Ureter (tissue), 1 donor: ENCODE data around the gene TRAIP. TPM values are rescaled to one million over a fixed set of nuclear protein-coding genes. Genes with fewer than 3 reads are reported as not detected.
"Not testable (repeated sequence)": the region's sequence is repeated elsewhere in the genome, so short reads cannot be mapped to it uniquely, and the experiment has no call there.

ENCODE experiments used
- DNase-seq: peaks from one replicate; pipeline ENCODE4 v3.0.0-alpha.2; 2020; ENCODE audit warnings: low spot score
- total RNA-seq: library from RNA; stranded (reverse); gene quantifications from one replicate; pipeline ENCODE4 v1.2.4, GENCODE V29; 2023
- donor health status: DM: yes; HTN: yes; CAD: no.

TRAIP gene
- total RNA-seq, 1 donor from 2014 or later: 2.0 TPM

DNA sequence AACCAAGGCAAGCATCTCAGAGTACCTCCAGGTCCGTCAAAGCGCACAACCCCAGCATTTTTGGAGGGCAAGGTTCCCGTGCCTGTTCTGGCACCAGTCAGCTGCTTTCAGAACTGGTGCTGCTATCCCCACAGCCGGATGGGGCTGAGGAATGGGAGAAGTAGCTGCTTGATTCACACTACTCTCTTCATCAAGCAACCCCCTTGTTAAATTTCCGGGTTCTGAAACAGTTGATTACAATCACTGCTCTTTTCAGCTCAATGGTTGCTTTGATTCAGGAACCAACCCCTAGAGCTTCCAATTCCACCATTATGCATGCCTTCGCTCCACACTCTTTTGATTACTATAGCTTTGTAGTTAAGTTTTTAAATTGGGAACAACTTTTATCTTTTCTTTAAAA lies 30.3 kb downstream of the TRAIP start:
- DNase-seq: no peak

DNA sequence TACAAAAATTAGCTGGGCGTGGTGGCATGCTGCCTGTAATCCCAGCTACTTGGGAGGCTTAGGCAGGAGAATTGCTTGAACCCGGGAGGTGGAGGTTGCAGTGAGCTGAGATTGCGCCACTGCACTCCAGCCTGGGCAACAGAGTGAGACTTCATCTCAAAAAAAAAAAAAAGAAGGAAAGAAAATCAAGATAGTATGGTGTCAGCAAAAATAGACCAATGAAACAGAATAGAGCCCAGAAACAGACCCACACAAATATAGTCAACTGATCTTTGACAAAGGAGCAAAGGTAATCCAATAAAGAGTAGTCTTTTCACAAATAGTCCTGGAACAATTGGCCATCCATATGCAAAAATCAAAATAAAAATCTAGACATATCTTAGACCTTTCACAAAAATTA lies 33.2 kb downstream of the TRAIP start:
- not testable (repeated sequence) for DNase-seq

- DNase-seq: peak; percentile 65
Observed at GRCh38 chr3:49813497-49814174, 42.7 kb downstream of the TRAIP start, which contains the start of gene UBA7. TSS of gene UBA7 (minus strand) at chr3:49813953. CDS start at chr3:49813787, 166 bp downstream.

- no peak for DNase-seq
Observed at GRCh38 chr3:49812916-49813496, 43.4 kb downstream of the TRAIP start.

GRCh38 chr3:49807431-49808114 lies 48.8 kb downstream of the TRAIP start:
- DNase-seq: peak; percentile 65

- DNase-seq: no peak
Observed at GRCh38 chr3:49806850-49807249, 49.5 kb downstream of the TRAIP start.

DNA sequence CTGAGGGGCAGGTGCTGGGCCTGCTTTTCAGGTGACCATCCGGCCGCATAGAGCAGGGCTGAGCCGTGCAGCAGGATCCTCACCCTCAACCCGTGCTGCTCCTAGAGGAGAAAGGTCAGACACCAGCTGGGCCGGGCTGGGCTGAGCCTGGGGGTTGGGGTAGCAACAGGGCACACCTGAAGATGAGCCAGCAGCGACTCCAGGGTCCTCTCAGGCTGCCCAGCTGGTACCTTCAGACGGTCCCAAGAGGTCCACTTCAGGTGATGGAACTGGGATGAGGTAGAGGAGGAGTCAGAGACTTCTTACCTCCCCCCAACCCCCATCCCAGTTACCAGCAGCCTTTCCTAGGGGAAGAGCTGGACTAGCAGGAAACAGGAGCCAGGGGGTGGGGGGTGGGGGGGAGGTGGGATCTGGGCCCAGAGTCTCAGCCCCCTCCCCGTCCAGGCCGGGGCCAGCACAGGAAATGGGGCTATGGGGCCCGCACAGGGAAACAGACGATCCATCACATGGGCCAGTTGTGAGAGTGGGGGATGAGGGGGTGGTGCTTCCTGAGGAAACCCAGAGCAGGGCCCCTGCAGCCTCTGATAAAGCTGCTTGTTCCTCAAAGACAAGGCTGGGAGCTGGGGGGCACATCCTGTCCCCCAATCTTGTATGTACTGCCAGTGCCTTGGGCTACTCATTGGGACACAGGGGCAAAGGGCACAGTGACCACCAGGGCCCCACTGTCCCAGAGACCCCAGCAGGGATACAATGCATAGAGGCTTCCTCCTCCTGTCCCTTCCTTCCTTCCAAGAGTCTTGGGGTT lies 50.3 kb downstream of the TRAIP start:
- no peak for DNase-seq

GRCh38 chr3:49805367-49805782 lies 51.0 kb downstream of the TRAIP start:
- peak; percentile 75 for DNase-seq

GRCh38 chr3:49804141-49805041 lies 52.0 kb downstream of the TRAIP start:
- DNase-seq: no peak

- DNase-seq: peak; percentile 84
Observed at GRCh38 chr3:49803465-49804140, 52.8 kb downstream of the TRAIP start.

- peak; percentile 93 for DNase-seq
Observed at GRCh38 chr3:49802719-49803464, 53.5 kb downstream of the TRAIP start, which contains the start of gene INKA1. TSS of gene INKA1 (plus strand) at chr3:49803261. CDS start at chr3:49803393, 132 bp downstream.

GRCh38 chr3:49801160-49801559 lies 55.2 kb downstream of the TRAIP start:
- DNase-seq: no peak

DNA sequence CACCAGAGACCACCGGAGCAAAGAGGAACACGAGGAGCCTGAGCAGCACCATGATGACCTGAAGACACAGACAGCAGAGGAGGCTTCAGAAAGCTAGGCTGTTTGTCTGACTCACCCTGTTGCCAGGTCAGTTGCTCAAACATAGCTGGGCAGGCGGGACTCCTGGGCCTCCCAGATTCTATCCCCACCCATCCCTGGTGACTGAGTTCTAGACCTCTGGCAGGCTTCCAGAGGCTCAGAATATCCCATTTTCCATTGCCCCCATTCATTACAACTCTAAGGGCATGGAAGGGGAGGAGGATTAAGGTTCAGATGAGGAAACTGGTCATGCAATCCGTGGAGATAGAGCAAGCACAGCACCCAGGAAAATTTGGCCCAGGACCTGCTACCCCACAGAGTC lies 56.6 kb downstream of the TRAIP start, which contains the start of gene CDHR4:
Gene CDHR4, minus strand, starts transcription at position 113 of the 400 bp plus-strand sequence. Its CDS starts 61 bp downstream, at position 52.
- DNase-seq: no peak

- no peak for DNase-seq
Observed at GRCh38 chr3:49799105-49799504, 57.3 kb downstream of the TRAIP start.

- no peak for DNase-seq
Observed at GRCh38 chr3:49794926-49795905, 61.1 kb downstream of the TRAIP start.

- no peak for DNase-seq
Observed at GRCh38 chr3:49794431-49794830, 61.9 kb downstream of the TRAIP start.

DNA sequence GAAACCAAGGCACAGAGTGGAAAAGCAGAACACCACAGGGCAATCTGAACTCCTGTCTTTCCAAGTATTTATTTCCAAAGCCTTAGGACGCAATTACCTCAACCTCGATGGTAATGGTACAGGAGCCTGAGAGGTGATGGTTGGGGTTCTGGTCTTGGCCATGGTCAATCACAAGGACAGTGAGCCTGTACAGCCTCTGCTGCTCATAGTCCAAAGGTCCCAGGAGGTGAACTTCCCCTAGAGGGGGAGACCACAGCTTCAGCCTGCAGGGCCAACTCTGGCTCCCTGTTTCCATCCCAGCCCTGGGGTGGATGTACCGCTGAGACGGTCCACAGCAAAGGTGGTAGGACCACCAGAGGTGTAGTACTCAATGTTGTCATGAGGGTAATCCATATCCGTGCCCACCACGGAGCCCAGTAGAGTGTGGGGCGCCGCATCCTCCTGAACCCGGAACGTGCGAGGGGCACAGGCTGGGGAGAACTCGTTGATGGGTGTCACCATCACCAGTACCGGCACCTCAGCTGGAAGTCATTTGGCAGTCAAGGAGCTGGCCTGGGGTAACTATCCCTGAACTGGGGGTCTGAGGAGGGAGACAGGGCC lies 62.8 kb downstream of the TRAIP start:
- no peak for DNase-seq
